Upper lobe of left lung (tissue), 4 donors: Measurements from ENCODE around the gene IGSF1.

ENCODE experiments used
- EP300 ChIP-seq, 4 donors: sonication (generic); formaldehyde crosslinking; IDR thresholded peaks; one replicate each; pipeline ENCODE4 v1.5.1; 2017; ENCODE audit warnings: antibody characterized with exemption in 4 of 4, control low read depth in 2 of 4
- TF ChIP-seq, protein P1 (sequence below), 6 experiments: fragments of 450-650 bp in 4 of 6; fragments of 200-600 bp in 2 of 6; sonication (generic) in 2 of 6; IDR thresholded peaks; one replicate each; pipeline ENCODE4 v1.5.1; 2016 to 2019; ENCODE audit warnings: antibody characterized with exemption in 6 of 6

DNA sequence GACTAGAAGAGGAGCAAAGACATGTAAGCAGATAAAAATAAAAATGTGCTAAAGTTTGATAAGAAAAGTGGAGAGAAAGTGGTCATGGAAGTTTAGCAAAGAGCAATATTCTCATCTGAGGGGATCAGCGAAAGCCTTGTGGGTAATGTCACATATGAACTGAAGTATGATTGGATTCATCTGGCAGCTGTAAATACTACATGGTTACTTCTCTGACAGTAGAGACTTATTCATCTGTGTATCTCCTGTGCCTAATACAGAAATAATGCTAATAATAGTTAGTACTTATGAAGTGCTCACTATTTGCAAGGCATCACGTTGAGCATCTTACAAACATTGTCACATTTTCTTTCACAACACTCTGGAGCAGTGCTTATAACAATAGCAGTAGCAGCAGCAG is 8.9 kb upstream of the IGSF1 start:
- no peak for TF ChIP-seq EP300 (IDR thresholded peaks at IDR 0.05)
- TF ChIP-seq, protein P1, sequence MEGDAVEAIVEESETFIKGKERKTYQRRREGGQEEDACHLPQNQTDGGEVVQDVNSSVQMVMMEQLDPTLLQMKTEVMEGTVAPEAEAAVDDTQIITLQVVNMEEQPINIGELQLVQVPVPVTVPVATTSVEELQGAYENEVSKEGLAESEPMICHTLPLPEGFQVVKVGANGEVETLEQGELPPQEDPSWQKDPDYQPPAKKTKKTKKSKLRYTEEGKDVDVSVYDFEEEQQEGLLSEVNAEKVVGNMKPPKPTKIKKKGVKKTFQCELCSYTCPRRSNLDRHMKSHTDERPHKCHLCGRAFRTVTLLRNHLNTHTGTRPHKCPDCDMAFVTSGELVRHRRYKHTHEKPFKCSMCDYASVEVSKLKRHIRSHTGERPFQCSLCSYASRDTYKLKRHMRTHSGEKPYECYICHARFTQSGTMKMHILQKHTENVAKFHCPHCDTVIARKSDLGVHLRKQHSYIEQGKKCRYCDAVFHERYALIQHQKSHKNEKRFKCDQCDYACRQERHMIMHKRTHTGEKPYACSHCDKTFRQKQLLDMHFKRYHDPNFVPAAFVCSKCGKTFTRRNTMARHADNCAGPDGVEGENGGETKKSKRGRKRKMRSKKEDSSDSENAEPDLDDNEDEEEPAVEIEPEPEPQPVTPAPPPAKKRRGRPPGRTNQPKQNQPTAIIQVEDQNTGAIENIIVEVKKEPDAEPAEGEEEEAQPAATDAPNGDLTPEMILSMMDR (IDR thresholded peaks at IDR 0.05), result no peak
